KOPT-K1 (cell line): Measurements from ENCODE around the gene DGKQ.
"Not testable (repeated sequence)": the region's sequence is repeated elsewhere in the genome, so short reads cannot be mapped to it uniquely, and the experiment has no call there.

Experiments used
- H3K27ac ChIP-seq: fragments of 200-600 bp; sonication (generic); 2 replicates; pipeline ENCODE4 v1.5.1; 2016; ENCODE audit warnings: antibody characterized with exemption, mild to moderate bottlenecking, low read depth, low read length; ENCODE audit not compliant: poor library complexity, severe bottlenecking
- H3K36me3 ChIP-seq: fragments of 200-600 bp; sonication (generic); 2 replicates; pipeline ENCODE4 v1.5.1; 2017; ENCODE audit warnings: antibody characterized with exemption, mild to moderate bottlenecking, low read length, moderate library complexity; ENCODE audit not compliant: insufficient read depth
- H3K9me3 ChIP-seq: fragments of 200-600 bp; sonication (generic); 2 replicates; pipeline ENCODE4 v1.5.1; 2017; ENCODE audit warnings: antibody characterized with exemption, low read length, mild to moderate bottlenecking; ENCODE audit not compliant: insufficient read depth, poor library complexity, severe bottlenecking

The DGKQ gene

DNA sequence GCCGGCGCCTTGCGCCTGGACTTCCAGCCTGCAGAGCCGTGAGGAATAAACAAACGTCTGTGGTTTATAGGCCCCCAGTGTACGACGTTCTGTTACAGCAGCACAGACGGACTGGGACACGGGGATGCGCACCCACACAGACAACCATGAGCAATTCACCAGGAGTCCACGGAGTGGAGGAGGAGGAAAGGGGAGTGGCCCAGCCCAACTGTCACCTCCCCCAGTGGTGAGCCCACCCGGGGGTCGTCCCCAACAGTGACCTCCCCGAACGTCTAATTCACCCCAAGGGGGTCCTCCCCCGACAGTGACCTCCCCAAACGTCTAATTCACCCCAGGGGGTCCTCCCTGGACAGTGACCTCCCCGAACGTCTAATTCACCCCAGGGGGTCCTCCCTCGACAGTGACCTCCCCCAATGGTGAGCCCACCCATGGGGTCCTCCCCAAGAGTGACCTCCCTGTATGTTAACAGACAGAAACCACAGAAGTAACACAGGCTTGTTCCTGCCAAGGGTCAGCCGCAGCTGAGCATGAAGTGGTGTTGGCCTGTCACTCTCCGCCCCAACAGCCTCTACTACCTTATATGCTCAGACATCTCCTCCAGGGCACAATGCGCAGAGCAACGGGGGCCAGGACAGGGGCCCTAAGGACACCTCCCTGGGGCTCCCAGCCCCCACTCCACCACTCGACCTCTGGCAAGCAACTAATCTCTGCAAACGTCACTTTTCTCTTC lies 47.4 kb downstream of the DGKQ start:
- H3K27ac ChIP-seq: no peak overlapping the region
- H3K36me3 ChIP-seq: peaks cover 13% of the 10 kb centered on the region
- peaks cover 14% of the 10 kb centered on the region for H3K9me3 ChIP-seq

DNA sequence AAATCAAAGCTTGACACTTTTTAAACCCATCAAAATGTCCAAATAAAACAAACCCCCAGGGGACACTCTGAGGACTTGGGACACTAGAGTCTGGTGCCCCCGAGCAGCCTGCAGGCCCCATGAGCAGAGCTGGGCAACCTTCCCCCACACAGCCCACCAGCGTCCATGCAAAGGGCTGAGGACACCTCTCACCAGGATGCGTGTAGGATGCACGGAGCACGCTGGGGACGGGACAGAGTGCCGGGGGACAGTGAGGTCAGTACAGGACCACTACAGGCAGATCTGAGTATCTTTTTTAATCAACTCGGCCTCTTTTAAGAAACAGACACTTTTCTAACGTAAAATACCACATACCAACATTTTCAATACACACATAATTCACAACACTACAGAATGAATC lies 48.2 kb downstream of the DGKQ start:
- Histone ChIP-seq H3K9me3 (peaks cover 16% of the 10 kb centered on the region), H3K36me3 (peaks cover 13% of the 10 kb centered on the region), H3K27ac (no peak overlapping the region)

DNA sequence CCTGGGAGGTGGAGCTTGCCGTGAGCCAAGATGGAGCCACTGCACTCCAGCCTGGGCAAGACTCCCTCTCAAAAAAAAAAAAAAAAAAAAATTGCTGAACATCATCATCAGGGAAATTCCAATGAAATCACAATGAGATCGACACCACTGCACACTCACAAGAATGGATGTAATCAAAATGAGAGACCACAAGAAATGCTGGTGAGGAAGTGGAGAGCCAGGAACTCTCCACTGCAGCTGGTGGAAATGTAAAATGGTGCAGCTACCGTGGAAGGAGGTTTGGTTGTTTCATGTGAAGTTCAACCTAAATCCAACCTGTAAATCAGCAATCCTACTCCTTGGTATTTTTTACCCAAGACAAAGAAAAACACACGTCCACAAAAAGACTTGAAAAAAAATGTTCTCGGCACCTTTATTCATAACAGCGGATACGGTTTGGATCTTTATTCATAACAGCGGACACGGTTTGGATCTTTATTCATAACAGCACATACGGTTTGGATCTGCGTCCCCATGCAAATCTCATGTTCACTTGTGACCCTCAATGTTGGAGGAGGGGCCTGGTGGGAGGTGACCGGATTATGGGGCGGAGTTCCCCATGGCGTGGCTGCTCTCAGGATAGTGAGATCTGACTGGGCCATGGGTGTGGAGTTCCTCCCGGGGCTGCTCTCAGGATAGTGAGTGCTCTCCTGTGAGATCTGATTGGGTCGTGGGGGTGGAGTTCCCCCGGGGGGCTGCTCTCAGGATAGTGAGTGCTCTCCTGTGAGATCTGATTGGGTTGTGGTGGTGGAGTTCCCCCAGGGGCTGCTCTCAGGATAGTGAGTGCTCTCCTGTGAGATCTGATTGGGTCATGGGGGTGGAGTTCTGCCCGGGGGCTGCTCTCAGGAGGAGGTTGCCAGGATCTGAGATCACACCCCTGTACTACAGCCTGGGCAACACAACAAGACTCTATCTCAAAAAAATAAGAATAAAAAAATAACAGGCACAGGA lies 49.0 kb downstream of the DGKQ start:
- Histone ChIP-seq H3K27ac (no peak overlapping the region), H3K36me3 (peaks cover 17% of the 10 kb centered on the region), H3K9me3 (peaks cover 21% of the 10 kb centered on the region)

DNA sequence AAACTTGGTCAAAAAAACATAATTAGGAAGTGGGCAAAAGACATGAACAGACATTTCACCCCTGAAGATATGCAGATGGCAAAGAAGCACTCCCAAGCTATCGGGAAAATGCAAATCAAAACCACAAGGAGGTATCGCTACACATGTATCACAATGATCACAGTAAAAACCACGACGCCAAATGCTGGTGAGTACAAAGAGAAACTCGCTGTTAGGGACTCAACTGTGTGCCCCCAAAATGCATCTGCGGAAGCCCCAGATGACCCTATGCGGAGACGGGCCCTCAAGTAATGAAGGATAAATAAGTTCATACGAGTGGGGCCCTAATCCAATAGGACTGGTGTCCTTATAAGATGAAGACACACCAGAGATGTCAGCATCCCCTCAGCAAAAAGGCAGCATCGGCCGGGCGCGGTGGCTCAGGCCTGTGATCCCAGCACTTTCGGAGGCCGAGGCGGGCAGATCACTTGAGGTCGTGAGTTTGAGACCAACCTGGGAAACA lies 51.5 kb downstream of the DGKQ start:
- Histone ChIP-seq H3K9me3 (peaks cover 41% of the 10 kb centered on the region), H3K27ac (no peak overlapping the region), H3K36me3 (peaks cover 18% of the 10 kb centered on the region)

DNA sequence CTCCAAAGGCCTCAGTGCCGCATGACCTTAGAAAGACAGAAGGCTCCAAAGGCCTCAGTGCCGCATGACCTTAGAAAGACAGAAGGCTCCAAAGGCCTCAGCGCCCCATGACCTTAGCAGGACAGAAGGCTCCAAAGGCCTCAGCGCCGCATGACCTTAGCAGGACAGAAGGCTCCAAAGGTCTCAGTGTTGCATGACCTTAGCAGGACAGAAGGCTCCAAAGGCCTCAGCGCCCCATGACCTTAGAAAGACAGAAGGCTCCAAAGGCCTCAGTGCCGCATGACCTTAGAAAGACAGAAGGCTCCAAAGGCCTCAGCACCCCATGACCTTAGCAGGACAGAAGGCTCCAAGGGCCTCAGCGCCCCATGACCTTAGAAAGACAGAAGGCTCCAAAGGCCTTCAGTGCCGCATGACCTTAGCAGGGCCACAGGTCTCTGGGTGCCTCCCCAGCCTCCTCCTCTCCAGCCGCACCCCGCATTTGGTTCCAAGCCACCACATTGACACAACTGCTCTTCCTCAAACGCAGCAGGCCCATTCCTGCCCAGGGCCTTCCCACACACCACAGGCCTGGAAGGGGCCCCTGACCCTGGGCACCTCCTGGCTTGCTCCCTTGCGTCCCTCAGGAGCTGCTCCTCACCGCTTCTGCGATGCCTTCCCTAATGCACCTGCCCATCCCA lies 54.2 kb downstream of the DGKQ start:
- peaks cover 41% of the 10 kb centered on the region for H3K9me3 ChIP-seq
- not testable (repeated sequence) for H3K27ac ChIP-seq
- H3K36me3 ChIP-seq: peaks cover 18% of the 10 kb centered on the region

DNA sequence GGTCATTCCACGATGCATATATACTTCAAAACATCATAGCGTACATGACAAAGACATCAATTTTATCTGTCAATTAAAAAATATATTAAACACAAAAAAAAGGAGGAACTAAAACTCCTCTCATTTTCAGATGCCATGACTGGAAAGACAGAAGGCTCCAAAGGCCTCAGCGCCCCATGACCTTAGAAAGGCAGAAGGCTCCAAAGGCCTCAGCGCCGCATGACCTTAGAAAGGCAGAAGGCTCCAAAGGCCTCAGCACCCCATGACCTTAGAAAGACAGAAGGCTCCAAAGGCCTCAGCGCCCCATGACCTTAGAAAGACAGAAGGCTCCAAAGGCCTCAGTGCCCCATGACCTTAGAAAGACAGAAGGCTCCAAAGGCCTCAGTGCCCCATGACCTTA lies 54.8 kb downstream of the DGKQ start:
- H3K27ac ChIP-seq: not testable (repeated sequence)
- Histone ChIP-seq H3K9me3 (peaks cover 41% of the 10 kb centered on the region), H3K36me3 (peaks cover 18% of the 10 kb centered on the region)

DNA sequence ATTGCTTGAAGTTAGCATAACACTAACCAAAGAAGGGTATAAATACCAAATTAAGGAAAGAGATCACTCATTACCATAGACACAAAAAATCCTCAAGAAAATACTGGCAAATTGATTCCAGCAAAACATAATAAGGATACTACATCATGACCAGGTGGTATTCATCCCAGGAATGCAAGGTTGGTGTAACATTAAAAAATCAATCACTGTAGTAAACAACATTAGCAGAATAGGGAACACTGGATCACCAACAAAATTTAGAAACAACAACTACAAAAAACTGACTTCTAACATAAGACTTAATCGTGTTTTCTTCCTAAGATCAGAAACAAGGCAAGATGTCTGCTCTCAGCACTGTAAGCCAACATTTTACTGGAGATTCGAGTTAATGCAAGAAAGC lies 55.4 kb downstream of the DGKQ start:
- Histone ChIP-seq H3K9me3 (peaks cover 41% of the 10 kb centered on the region), H3K27ac (no peak overlapping the region), H3K36me3 (peaks cover 21% of the 10 kb centered on the region)

DNA sequence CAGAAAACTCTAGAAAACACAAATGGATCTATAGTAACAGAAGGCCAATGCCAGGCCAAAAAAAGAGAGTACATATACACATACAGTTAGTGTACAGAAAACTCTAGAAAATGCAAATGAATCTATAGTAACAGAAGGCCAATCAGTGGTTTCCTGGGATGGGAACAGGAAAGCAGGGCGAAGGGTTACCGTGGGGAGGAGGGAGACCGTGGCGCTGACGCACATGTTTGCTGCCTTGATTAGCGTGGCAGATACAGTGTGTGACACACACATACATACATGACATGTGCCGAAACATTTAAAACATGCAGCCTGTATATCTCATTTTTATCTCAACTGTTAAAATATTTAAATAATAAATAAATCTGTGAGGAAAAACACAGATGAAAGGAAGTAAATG lies 55.9 kb downstream of the DGKQ start:
- peaks cover 41% of the 10 kb centered on the region for H3K9me3 ChIP-seq
- H3K36me3 ChIP-seq: peaks cover 21% of the 10 kb centered on the region
- H3K27ac ChIP-seq: no peak overlapping the region

DNA sequence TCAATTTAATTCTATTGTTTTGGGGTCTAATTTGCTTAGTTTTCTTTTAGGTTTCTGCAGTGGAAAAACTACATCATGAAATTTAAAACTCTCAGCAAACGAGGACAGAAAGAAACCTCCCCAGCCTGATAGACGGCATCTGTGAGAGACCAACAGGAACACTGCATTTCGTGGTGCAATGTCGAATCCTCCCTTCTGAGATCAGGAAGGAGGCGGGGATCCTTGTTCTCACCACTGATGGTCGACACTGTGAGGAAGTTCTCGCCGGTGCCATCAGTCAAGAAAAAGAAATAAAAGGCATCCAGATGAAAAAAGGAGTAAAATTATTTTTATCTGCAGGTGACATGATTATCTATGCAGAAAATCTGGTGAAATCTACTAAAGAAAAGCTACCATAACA lies 57.8 kb downstream of the DGKQ start:
- Histone ChIP-seq H3K36me3 (peaks cover 33% of the 10 kb centered on the region), H3K27ac (no peak overlapping the region)

DNA sequence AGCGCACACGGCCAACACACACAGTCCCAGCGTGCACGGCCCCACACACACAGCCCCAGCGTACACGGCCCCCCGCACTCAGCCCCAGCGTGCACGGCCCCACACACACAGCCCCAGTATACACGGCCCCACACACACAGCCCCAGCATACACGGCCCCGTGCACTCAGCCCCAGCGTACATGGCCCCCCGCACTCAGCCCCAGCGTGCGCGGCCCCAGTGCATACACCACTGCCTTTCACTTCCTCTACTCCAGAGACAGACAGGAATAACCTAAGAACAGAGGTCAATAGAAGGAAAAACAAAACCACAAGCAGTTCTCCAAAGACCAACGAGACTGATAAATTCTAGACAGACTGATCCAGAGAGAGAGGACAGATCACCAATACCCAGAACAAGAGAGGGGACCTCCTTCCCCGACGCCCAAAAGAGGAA lies 58.3 kb downstream of the DGKQ start:
- Histone ChIP-seq H3K27ac (no peak overlapping the region), H3K36me3 (peaks cover 38% of the 10 kb centered on the region), H3K9me3 (peaks cover 24% of the 10 kb centered on the region)

More for the DNA sequence above, 57.8 kb downstream of the DGKQ start:
- H3K9me3 ChIP-seq: peaks cover 27% of the 10 kb centered on the region

DNA sequence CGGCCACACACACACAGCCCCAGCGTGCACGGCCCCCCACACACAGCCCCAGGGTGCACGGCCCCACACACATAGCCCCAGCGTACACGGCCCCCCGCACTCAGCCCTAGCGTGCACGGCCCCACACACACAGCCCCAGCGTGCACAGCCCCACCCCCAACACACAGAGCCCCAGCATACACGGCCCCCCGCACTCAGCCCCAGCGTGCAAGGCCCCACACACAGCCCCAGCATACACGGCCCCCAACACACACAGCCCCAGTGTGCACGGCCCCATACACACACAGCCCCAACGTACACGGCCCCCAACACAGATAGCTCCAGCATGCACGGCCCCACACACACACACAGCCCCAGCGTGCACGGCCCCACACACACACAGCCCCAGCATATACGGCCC lies 58.8 kb downstream of the DGKQ start:
- peaks cover 40% of the 10 kb centered on the region for H3K36me3 ChIP-seq
- H3K9me3 ChIP-seq: peaks cover 21% of the 10 kb centered on the region
- H3K27ac ChIP-seq: no peak overlapping the region

DNA sequence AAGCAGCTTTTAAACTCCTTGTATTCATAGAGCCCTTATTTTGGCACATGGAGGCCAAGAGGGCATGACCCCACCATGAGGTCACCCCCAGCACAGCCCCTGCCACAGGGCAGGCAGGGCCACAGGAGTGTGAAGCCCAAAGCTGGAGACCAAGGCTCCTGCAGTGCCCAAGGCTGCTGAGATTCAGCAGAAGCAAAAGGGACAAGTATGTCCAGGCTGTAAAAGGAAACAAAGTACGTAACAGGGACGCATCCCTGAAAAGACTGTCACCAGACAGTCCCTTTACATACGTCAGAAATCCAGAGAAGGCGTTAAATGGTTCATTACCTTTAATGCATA lies 60.1 kb downstream of the DGKQ start:
- H3K27ac ChIP-seq: no peak overlapping the region
- H3K9me3 ChIP-seq: peaks cover 10% of the 10 kb centered on the region
- H3K36me3 ChIP-seq: peaks cover 47% of the 10 kb centered on the region

DNA sequence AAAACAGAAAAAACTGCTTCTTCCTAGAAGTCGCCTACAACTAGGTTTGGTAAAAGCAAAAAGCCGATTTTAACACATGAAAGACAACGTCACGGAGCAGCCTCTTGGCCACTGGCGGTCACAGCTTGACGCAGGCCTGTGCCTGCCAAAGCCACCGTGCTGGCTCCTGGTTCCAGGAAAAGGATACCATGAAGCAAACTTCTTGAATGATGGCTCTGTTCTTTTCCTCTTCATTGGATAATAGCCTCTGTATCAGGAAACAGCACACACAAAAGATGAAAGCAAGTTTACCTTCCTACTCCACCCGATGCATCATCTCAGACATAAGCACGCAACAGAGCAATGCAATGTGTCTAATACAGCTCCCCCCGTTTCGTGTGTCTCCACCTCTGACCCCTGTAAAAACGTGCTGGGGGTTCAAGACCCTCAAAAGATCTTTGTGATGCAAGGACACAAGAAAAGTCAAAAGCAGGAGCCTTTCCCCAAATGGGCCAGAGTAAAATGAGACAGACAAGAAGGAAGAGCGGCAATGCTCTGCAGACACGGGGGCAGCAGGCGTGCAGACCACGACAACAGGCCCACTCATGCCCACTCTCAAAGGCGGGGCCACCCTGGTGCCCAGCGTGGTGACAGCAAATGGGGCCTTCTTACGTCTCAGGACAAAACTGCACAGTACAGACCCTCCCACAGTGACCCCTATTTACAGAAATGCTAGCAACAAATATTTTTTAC lies 60.7 kb downstream of the DGKQ start:
- no peak overlapping the region for H3K27ac ChIP-seq
- H3K9me3 ChIP-seq: peaks cover 5% of the 10 kb centered on the region
- H3K36me3 ChIP-seq: peaks cover 52% of the 10 kb centered on the region

DNA sequence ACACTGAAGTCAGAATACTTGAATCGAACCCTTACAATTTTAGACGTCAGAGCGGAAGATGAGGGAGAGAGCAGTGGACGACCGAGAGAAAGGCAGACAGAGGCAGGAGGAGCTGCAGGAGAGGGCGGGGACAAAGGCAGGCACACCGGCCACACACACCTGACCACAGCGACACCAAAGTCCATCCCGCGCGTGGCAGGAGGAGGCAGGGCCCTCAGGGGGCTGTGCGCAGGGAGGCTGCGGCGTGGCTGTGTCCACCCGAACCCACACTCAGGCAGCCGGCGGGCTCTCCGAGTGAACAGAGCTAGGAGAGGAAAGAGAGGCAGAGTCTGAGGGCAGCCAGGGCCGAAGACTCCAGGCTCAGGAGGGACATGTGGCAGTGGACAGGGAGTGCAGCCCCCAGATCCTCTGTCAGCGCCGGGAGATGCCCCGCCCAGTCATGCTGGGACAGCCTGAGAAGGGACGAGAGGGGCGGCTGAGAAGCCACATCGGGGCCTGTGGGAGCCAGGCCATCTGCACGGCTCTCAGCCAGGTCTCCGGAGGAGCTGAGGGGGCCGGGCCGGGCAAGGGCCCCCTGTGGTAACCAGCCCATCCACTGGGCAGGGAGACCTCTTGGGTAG lies 61.4 kb downstream of the DGKQ start:
- no peak overlapping the region for H3K27ac ChIP-seq
- H3K9me3 ChIP-seq: no peaks in the 10 kb centered on the region
- H3K36me3 ChIP-seq: peaks cover 58% of the 10 kb centered on the region
